Endodermal cell (in vitro differentiated cells): ENCODE data around the gene COL20A1. TPM values are rescaled to one million over a fixed set of nuclear protein-coding genes. Genes with fewer than 3 reads are reported as not detected.
"Not testable (repeated sequence)": the region's sequence is repeated elsewhere in the genome, so short reads cannot be mapped to it uniquely, and the experiment has no call there.

Experiments used
- DNase-seq: peaks from one replicate; pipeline ENCODE4 v3.0.0-alpha.2; 2017
- H3K27ac ChIP-seq: 2 replicates; pipeline ENCODE4 v1.5.1; 2013; ENCODE audit warnings: mild to moderate bottlenecking, low read depth, low read length, moderate library complexity
- H3K27me3 ChIP-seq: 2 replicates; pipeline ENCODE4 v1.6.1; 2013; ENCODE audit warnings: mild to moderate bottlenecking, low read length, moderate library complexity; ENCODE audit not compliant: insufficient read depth, control insufficient read depth, poor library complexity, severe bottlenecking
- H3K36me3 ChIP-seq: 2 replicates; pipeline ENCODE4 v1.7.0; 2013; ENCODE audit warnings: mild to moderate bottlenecking, low read length, moderate library complexity; ENCODE audit not compliant: control insufficient read depth, insufficient read depth
- H3K4me1 ChIP-seq: one replicate; pipeline ENCODE4 v1.7.0; 2013; ENCODE audit warnings: low read length; ENCODE audit not compliant: control insufficient read depth, insufficient read depth
- H3K4me3 ChIP-seq: 2 replicates; pipeline ENCODE4 v1.5.1; 2013; ENCODE audit warnings: mild to moderate bottlenecking, low read length, moderate library complexity
- H3K9ac ChIP-seq: 2 replicates; pipeline ENCODE4 v1.6.1; 2013; ENCODE audit warnings: mild to moderate bottlenecking, low read length, moderate library complexity; ENCODE audit not compliant: poor library complexity, severe bottlenecking; ENCODE audit errors: extremely low read depth
- H3K9me3 ChIP-seq: 2 replicates; pipeline ENCODE4 v1.6.1; 2013; ENCODE audit warnings: mild to moderate bottlenecking, low read length, moderate library complexity; ENCODE audit not compliant: control insufficient read depth
- H3K27ac Mint-ChIP-seq: 2 replicates; pipeline ENCODE4 v1.8.0; 2020; ENCODE audit warnings: mixed read lengths
- H3K27me3 Mint-ChIP-seq: 2 replicates; pipeline ENCODE4 v1.8.0; 2021; ENCODE audit warnings: mild to moderate bottlenecking, mixed read lengths; ENCODE audit not compliant: insufficient read depth
- H3K36me3 Mint-ChIP-seq: 2 replicates; pipeline ENCODE4 v1.8.0; 2020; ENCODE audit warnings: low read depth, mixed read lengths
- H3K4me1 Mint-ChIP-seq: 2 replicates; pipeline ENCODE4 v1.8.0; 2020; ENCODE audit warnings: mixed read lengths
- H3K4me3 Mint-ChIP-seq: 2 replicates; pipeline ENCODE4 v1.8.0; 2020; ENCODE audit warnings: mild to moderate bottlenecking, moderate library complexity, mixed read lengths
- H3K9me3 Mint-ChIP-seq: 2 replicates; pipeline ENCODE4 v1.8.0; 2020; ENCODE audit warnings: mild to moderate bottlenecking, mixed read lengths
- WGBS, 2 experiments: methylation state at CpG; one replicate each; pipeline versions ENCODE4 v1.1.5 to v1.1.7; 2013; ENCODE audit warnings: missing lambda C conversion rate in 2 of 2, mixed read lengths in 1 of 2; ENCODE audit not compliant: insufficient coverage in 1 of 2, insufficient read length in 1 of 2; 5-methylcytosine and 5-hydroxymethylcytosine counted together
- total RNA-seq, 2 donors: library from RNA; stranded (reverse); fragmentation: NEBNext Ultra II Directional in 1 of 2; extraction: Animal tissue kit (Norgen Biotek cat#: 25700) in 1 of 2; gene quantifications; 2 replicates in 1 of 2; 3 replicates in 1 of 2; pipeline ENCODE4 v1.2.1, GENCODE V29; 2021
- TF ChIP-seq, protein P1 (sequence below): fragments of 200-600 bp; sonication (generic); conservative IDR thresholded peaks from 2 replicates; pipeline ENCODE4 v1.5.0; 2021; ENCODE audit warnings: antibody characterized with exemption, mild to moderate bottlenecking

Gene COL20A1
- total RNA-seq, 2 donors from 2014 or later: 0.44 TPM; not detected in 1

DNA sequence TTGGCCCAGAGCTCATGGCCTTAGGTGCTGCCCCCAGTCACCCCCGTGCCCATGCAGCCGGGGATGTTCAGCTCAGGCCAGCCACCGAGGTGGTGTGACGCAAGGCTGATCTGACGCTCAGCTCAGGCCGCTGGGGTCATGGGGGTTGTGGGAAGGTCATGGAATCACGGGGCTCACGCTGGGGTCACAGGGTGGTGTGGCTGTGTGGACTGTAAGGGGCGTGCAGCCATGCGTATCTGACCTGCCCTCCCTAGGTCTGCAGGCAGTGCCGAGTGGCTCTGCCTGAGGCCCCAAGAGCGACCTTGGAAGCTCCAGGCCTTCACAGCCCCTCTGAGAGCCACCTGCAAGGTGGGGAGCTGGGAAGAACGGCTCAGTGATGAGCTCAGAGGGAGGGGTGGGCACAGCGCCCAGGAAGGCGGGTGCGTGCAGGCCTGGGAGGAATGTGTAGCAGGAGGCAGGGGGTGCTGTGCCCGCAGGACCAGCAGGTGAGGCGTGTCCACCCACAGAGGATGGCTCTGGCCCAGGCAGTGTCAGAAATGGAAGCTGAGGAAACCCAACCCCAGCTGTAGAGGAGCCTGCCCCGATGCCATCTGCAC is 40.4 kb downstream of the COL20A1 start:
- no peaks in the 10 kb centered on the region for H3K36me3 Mint-ChIP-seq
- Histone ChIP-seq H3K4me3 (no peak overlapping the region), H3K36me3 (no peaks in the 10 kb centered on the region), H3K4me1 (no peaks in the 10 kb centered on the region), H3K27ac (no peak overlapping the region), H3K27me3 (peaks cover 13% of the 10 kb centered on the region), H3K9ac (no peak overlapping the region), H3K9me3 (no peaks in the 10 kb centered on the region)
- no peak overlapping the region for H3K4me3 Mint-ChIP-seq
- TF ChIP-seq, protein P1, sequence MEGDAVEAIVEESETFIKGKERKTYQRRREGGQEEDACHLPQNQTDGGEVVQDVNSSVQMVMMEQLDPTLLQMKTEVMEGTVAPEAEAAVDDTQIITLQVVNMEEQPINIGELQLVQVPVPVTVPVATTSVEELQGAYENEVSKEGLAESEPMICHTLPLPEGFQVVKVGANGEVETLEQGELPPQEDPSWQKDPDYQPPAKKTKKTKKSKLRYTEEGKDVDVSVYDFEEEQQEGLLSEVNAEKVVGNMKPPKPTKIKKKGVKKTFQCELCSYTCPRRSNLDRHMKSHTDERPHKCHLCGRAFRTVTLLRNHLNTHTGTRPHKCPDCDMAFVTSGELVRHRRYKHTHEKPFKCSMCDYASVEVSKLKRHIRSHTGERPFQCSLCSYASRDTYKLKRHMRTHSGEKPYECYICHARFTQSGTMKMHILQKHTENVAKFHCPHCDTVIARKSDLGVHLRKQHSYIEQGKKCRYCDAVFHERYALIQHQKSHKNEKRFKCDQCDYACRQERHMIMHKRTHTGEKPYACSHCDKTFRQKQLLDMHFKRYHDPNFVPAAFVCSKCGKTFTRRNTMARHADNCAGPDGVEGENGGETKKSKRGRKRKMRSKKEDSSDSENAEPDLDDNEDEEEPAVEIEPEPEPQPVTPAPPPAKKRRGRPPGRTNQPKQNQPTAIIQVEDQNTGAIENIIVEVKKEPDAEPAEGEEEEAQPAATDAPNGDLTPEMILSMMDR: no peak
- no peak for DNase-seq
- H3K4me1 Mint-ChIP-seq: no peaks in the 10 kb centered on the region
- peaks cover 2% of the 10 kb centered on the region for H3K27me3 Mint-ChIP-seq
- WGBS, 2 experiments: 93 to 96% methylated on average over 9 to 19 of the region's 19 CpGs
- peaks cover 11% of the 10 kb centered on the region for H3K9me3 Mint-ChIP-seq
- no peak overlapping the region for H3K27ac Mint-ChIP-seq

DNA sequence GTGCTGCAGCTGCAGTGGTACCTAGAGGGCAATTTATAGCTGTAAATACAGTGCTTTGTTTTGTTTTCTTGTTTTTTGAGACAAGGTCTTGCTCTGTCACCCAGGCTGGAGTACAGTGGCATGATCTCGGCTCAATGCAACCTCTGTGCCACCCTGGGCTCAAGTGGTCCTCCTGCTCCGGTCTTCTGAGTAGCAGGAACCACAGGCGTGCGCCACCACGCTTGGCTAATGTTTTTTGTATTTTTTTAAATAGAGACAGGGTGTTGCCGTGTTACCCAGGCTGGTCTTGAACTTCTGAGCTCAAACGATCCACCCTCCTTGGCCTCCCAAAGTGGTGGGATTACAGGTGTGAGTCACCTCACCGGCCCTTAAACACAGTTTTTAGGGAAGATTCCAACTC is 41.4 kb downstream of the COL20A1 start:
- Histone ChIP-seq H3K36me3 (no peaks in the 10 kb centered on the region), H3K9ac (no peak overlapping the region), H3K27me3 (peaks cover 21% of the 10 kb centered on the region), H3K27ac (no peak overlapping the region), H3K9me3 (no peaks in the 10 kb centered on the region), H3K4me1 (no peaks in the 10 kb centered on the region), H3K4me3 (no peak overlapping the region)
- WGBS, 2 experiments: 68 to 88% methylated on average over 3 to 8 of the region's 8 CpGs
- H3K36me3 Mint-ChIP-seq: no peaks in the 10 kb centered on the region
- no peak overlapping the region for H3K27ac Mint-ChIP-seq
- TF ChIP-seq, protein P1: no peak
- no peaks in the 10 kb centered on the region for H3K4me1 Mint-ChIP-seq
- no peak overlapping the region for H3K4me3 Mint-ChIP-seq
- peaks cover 11% of the 10 kb centered on the region for H3K9me3 Mint-ChIP-seq
- H3K27me3 Mint-ChIP-seq: peaks cover 2% of the 10 kb centered on the region
- DNase-seq: no peak

DNA sequence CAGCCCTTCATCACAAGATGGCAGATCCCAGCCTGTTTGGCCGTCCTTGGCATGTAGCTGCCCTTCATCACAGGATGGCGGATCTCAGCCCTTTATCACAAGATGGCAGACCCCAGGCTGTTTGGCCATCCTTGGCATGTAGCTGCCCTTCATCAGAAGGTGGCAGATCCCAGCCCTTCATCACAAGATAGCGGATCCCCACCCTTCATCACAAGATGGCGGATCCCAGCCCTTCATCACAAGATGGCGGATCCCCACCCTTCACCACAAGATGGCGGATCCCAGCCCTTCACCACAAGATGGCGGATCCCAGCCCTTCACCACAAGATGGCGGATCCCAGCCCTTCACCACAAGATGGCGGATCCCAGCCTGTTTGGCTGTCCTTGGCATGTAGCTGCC is 42.1 kb downstream of the COL20A1 start:
- not testable (repeated sequence) for H3K36me3 Mint-ChIP-seq, DNase-seq, H3K4me3 ChIP-seq, H3K4me3 Mint-ChIP-seq, H3K27me3 Mint-ChIP-seq, H3K27ac Mint-ChIP-seq, H3K4me1 Mint-ChIP-seq, H3K9ac ChIP-seq, H3K36me3 ChIP-seq, H3K4me1 ChIP-seq, H3K27ac ChIP-seq, H3K9me3 ChIP-seq
- WGBS, 2 experiments: 94 to 95% methylated on average over 3 to 8 of the region's 9 CpGs
- H3K27me3 ChIP-seq: peaks cover 21% of the 10 kb centered on the region
- H3K9me3 Mint-ChIP-seq: peaks cover 11% of the 10 kb centered on the region

DNA sequence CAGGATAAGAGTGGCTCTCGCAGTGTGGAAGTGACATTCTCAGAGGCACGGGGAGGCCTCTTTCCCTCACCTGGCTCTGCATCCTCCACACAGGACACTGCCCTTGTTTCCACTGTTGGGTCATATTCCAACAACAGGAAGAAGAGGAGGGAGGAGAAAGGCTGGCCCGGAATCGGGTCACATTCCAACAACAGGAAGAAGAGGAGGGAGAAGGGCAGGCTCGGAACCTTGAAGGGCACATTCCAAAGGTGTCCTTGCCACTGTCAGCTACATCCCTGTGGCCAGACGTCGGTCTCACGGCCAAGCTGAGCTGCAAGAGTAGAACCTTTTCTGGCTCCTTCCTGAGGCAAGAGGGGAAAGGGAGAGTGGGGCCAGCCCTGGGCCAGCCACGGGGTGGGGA is 42.7 kb downstream of the COL20A1 start:
- Histone ChIP-seq H3K4me1 (no peaks in the 10 kb centered on the region), H3K27ac (no peak overlapping the region), H3K9ac (no peak overlapping the region), H3K9me3 (no peaks in the 10 kb centered on the region), H3K27me3 (peaks cover 21% of the 10 kb centered on the region), H3K36me3 (no peaks in the 10 kb centered on the region), H3K4me3 (no peak overlapping the region)
- H3K9me3 Mint-ChIP-seq: peaks cover 11% of the 10 kb centered on the region
- peaks cover 2% of the 10 kb centered on the region for H3K27me3 Mint-ChIP-seq
- no peaks in the 10 kb centered on the region for H3K4me1 Mint-ChIP-seq
- H3K4me3 Mint-ChIP-seq: no peak overlapping the region
- 89 to 92% methylated on average over 9 of the region's 9 CpGs for WGBS, 2 experiments
- DNase-seq: no peak
- no peak overlapping the region for H3K27ac Mint-ChIP-seq
- no peaks in the 10 kb centered on the region for H3K36me3 Mint-ChIP-seq
- TF ChIP-seq, protein P1: no peak
